ENCODE data around the gene ZNF8.

Gene ZNF8

DNA sequence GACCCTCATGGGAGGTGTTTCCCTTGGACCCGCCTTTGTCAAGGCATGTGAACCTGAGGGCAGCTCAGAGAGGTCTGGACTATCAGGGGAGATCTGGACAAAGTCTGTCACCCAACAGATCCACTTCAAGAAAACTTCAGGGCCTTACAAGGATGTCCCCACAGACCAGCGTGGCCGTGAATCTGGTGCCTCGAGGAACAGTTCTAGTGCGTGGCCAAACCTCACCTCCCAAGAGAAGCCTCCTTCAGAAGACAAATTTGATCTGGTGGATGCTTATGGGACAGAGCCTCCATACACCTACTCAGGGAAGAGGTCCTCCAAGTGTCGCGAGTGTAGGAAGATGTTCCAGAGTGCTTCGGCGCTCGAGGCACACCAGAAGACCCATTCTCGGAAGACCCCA, 59.6 kb downstream of the ZNF8 start:
- Histone ChIP-seq H4K8ac (ENCODE audit: low read depth, low read length) (no peak overlapping the region), H2BK5ac (ENCODE audit: low read depth, low read length, poor library complexity) (no peak overlapping the region), H3K79me2 (ENCODE audit: control insufficient read depth, insufficient read depth, low read length, poor library complexity) (no peaks in the 10 kb centered on the region), H3K14ac (ENCODE audit: low read length) (no peak overlapping the region), H3K4me2 (ENCODE audit: low read length) (no peak overlapping the region), H3K4me3 (ENCODE audit: low read depth, low read length) (no peak overlapping the region), H3K9ac (ENCODE audit: low read length) (no peak overlapping the region), H2BK12ac (ENCODE audit: low read length) (no peak overlapping the region), H2AFZ (ENCODE audit: insufficient read depth, low read length, poor library complexity) (no peak overlapping the region), H3K9me3 (ENCODE audit: insufficient read depth, low read depth, low read length) (peaks cover 12% of the 10 kb centered on the region), H3K18ac (ENCODE audit: low read length) (no peak overlapping the region), H3K27ac (ENCODE audit: low read depth, low read length) (no peak overlapping the region), H4K91ac (ENCODE audit: low read depth, low read length) (no peak overlapping the region), H3K36me3 (ENCODE audit: control insufficient read depth in 1 of 2, insufficient read depth in 2 of 2, low read length in 2 of 2) (peaks cover 34 to 49% of the 10 kb centered on the region in 2 experiments), H3K79me1 (ENCODE audit: low read length) (no peaks in the 10 kb centered on the region), H2AK5ac (ENCODE audit: low read length) (no peak overlapping the region), H2BK120ac (ENCODE audit: insufficient read depth, low read length, poor library complexity) (no peak overlapping the region), H3K4me1 (ENCODE audit: control insufficient read depth in 1 of 2, insufficient read depth in 2 of 2, low read length in 2 of 2) (no peaks in the 10 kb centered on the region), H3K23ac (ENCODE audit: low read length) (no peak overlapping the region), H4K12ac (ENCODE audit: low read depth, low read length) (no peak overlapping the region), H3K27me3 (ENCODE audit: insufficient read depth, low read length) (no peaks in the 10 kb centered on the region), H3K4ac (ENCODE audit: low read depth, low read length) (no peak overlapping the region)
- no CpG with 5 or more reads among the region's 11 CpGs for WGBS (ENCODE audit: extremely low coverage, insufficient coverage, insufficient read length)
- DNase-seq = no peak

DNA sequence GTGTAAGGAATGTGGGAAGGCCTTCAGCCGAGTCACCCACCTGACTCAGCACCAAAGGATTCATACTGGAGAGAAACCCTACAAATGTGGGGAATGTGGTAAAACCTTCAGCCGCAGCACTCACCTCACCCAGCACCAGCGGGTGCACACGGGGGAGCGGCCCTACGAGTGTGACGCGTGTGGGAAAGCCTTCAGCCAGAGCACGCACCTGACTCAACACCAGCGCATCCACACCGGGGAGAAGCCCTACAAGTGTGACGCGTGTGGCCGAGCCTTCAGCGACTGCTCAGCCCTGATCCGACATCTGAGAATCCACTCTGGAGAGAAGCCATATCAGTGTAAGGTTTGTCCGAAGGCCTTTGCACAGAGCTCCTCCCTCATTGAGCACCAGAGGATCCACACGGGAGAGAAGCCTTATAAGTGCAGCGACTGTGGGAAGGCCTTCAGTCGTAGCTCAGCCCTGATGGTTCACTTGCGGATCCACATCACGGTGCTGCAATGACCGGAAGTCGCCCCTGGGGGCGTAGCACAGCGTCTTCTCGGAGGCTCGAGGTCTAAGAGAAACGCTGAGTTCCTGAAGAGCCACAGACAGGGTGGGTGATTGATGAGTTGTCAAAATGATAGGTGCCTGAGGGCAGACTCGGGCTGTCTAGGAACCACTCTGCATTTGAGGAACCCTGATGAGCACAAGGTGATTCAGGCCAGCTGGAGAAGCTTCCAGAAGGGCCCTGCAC, 60.2 kb downstream of the ZNF8 start:
- H2AK5ac ChIP-seq (ENCODE audit: low read length) = no peak overlapping the region
- H3K14ac ChIP-seq (ENCODE audit: low read length) = no peak overlapping the region
- DNase-seq = no peak
- H4K12ac ChIP-seq (ENCODE audit: low read depth, low read length) = no peak overlapping the region
- H4K8ac ChIP-seq (ENCODE audit: low read depth, low read length) = no peak overlapping the region
- no peak overlapping the region for H2BK5ac ChIP-seq (ENCODE audit: low read depth, low read length, poor library complexity)
- H4K91ac ChIP-seq (ENCODE audit: low read depth, low read length) = no peak overlapping the region
- no peaks in the 10 kb centered on the region for H3K27me3 ChIP-seq (ENCODE audit: insufficient read depth, low read length)
- no peak overlapping the region for H3K4ac ChIP-seq (ENCODE audit: low read depth, low read length)
- H3K9me3 ChIP-seq (ENCODE audit: insufficient read depth, low read depth, low read length) = peaks cover 12% of the 10 kb centered on the region
- H2BK12ac ChIP-seq (ENCODE audit: low read length) = no peak overlapping the region
- no peak overlapping the region for H3K18ac ChIP-seq (ENCODE audit: low read length)
- no peaks in the 10 kb centered on the region for H3K4me1 ChIP-seq (ENCODE audit: control insufficient read depth in 1 of 2, insufficient read depth in 2 of 2, low read length in 2 of 2)
- H3K79me2 ChIP-seq (ENCODE audit: control insufficient read depth, insufficient read depth, low read length, poor library complexity) = no peaks in the 10 kb centered on the region
- H3K4me3 ChIP-seq (ENCODE audit: low read depth, low read length) = no peak overlapping the region
- H3K4me2 ChIP-seq (ENCODE audit: low read length) = no peak overlapping the region
- no peak overlapping the region for H2BK120ac ChIP-seq (ENCODE audit: insufficient read depth, low read length, poor library complexity)
- WGBS (ENCODE audit: extremely low coverage, insufficient coverage, insufficient read length) = no CpG with 5 or more reads among the region's 30 CpGs
- no peak overlapping the region for H3K27ac ChIP-seq (ENCODE audit: low read depth, low read length)
- no peak overlapping the region for H3K9ac ChIP-seq (ENCODE audit: low read length)
- no peak overlapping the region for H2AFZ ChIP-seq (ENCODE audit: insufficient read depth, low read length, poor library complexity)
- no peaks in the 10 kb centered on the region for H3K79me1 ChIP-seq (ENCODE audit: low read length)
- peaks cover 34 to 49% of the 10 kb centered on the region in 2 experiments for H3K36me3 ChIP-seq (ENCODE audit: control insufficient read depth in 1 of 2, insufficient read depth in 2 of 2, low read length in 2 of 2)
- no peak overlapping the region for H3K23ac ChIP-seq (ENCODE audit: low read length)

DNA sequence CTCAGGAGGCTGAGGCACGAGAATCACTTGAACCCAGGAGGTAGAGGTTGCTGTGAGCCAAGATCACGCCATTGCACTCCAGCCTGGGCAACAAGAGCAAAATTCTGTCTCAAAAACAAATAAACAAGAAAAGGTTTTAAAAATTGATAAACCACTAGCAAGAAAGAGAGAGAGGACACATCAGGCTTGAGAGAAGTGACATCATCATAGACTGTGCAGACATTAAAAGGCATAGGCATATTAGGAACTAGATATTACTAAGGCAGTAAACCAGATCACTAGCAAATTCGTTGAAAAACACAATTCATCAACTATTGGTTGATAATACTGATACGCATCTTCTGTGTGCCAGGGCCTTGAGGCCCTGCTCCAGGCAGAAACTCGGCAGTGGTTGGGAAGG, 66.8 kb downstream of the ZNF8 start:
- H2BK12ac ChIP-seq (ENCODE audit: low read length) = no peak overlapping the region
- peaks cover 4% of the 10 kb centered on the region for H3K79me1 ChIP-seq (ENCODE audit: low read length)
- no peak for DNase-seq
- no peak overlapping the region for H2AFZ ChIP-seq (ENCODE audit: insufficient read depth, low read length, poor library complexity)
- H3K18ac ChIP-seq (ENCODE audit: low read length) = no peak overlapping the region
- no peak overlapping the region for H3K23ac ChIP-seq (ENCODE audit: low read length)
- H2BK5ac ChIP-seq (ENCODE audit: low read depth, low read length, poor library complexity) = no peak overlapping the region
- no peak overlapping the region for H3K14ac ChIP-seq (ENCODE audit: low read length)
- peaks cover 1% of the 10 kb centered on the region for H3K9me3 ChIP-seq (ENCODE audit: insufficient read depth, low read depth, low read length)
- H3K79me2 ChIP-seq (ENCODE audit: control insufficient read depth, insufficient read depth, low read length, poor library complexity) = peaks cover 2% of the 10 kb centered on the region
- H3K36me3 ChIP-seq (ENCODE audit: control insufficient read depth in 1 of 2, insufficient read depth in 2 of 2, low read length in 2 of 2) = peaks cover 0 to 4% of the 10 kb centered on the region in 2 experiments
- H3K4me2 ChIP-seq (ENCODE audit: low read length) = no peak overlapping the region
- no peak overlapping the region for H4K91ac ChIP-seq (ENCODE audit: low read depth, low read length)
- H3K27me3 ChIP-seq (ENCODE audit: insufficient read depth, low read length) = peaks cover 15% of the 10 kb centered on the region
- peaks cover 3 to 7% of the 10 kb centered on the region in 2 experiments for H3K4me1 ChIP-seq (ENCODE audit: control insufficient read depth in 1 of 2, insufficient read depth in 2 of 2, low read length in 2 of 2)
- H3K9ac ChIP-seq (ENCODE audit: low read length) = no peak overlapping the region
- WGBS (ENCODE audit: extremely low coverage, insufficient coverage, insufficient read length) = no CpG with 5 or more reads among the region's 5 CpGs
- H2BK120ac ChIP-seq (ENCODE audit: insufficient read depth, low read length, poor library complexity) = no peak overlapping the region
- H3K4ac ChIP-seq (ENCODE audit: low read depth, low read length) = no peak overlapping the region
- no peak overlapping the region for H4K8ac ChIP-seq (ENCODE audit: low read depth, low read length)
- H4K12ac ChIP-seq (ENCODE audit: low read depth, low read length) = no peak overlapping the region
- H3K27ac ChIP-seq (ENCODE audit: low read depth, low read length) = no peak overlapping the region
- H2AK5ac ChIP-seq (ENCODE audit: low read length) = no peak overlapping the region
- H3K4me3 ChIP-seq (ENCODE audit: low read depth, low read length) = no peak overlapping the region

DNA sequence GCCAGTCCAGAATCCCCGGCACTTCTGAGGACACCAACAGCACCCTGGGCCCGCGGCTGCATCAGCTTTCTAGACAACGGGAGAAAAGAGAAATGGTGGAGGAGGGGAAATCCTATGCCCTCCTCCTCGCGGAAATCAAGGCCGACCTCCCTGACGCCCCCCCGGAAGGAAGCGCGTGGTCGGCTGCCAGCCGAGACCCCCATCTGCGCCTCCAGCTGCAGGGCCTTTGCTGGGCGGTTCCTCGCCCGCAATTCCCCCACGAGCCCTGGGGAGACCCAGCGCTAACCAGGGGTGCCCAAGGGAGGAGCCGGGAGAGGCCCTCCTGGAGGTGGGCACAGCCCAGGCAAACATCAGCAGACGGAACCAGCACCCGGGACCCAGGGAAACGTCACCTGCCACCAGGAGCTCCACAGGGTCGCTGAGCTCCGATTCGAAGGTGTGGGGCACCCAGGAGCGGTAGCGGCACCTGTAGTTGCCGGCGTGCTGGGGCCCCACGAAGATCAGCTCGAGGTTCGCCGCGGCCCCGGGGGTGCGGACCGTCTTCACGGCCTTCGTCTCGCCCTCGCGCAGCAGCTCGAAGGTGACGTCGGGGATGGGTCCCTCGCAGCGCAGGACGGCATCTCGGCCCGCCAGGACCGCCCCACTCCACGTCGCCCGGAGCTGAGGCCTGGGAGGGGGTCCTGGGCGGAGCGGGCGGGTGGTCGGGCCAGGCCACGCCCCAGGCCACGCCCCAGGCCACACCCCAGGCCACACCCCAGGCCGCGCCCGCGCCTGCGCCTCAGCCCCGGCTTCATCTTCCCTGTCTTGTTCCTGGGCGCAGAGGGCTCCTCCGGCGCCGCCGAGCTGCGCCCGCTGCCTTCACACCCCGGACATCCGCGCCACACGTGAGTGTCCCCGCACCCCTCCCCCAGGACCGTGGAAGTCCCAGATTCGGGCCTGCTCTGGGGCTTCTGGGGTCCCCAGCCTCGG, 68.5 kb downstream of the ZNF8 start:
- H2BK5ac ChIP-seq (ENCODE audit: low read depth, low read length, poor library complexity) = no peak overlapping the region
- no CpG with 5 or more reads among the region's 82 CpGs for WGBS (ENCODE audit: extremely low coverage, insufficient coverage, insufficient read length)
- H2AK5ac ChIP-seq (ENCODE audit: low read length) = no peak overlapping the region
- H4K8ac ChIP-seq (ENCODE audit: low read depth, low read length) = peak overlapping the region; percentile 81
- H2AFZ ChIP-seq (ENCODE audit: insufficient read depth, low read length, poor library complexity) = peak overlapping the region; percentile 83
- no peak overlapping the region for H3K4ac ChIP-seq (ENCODE audit: low read depth, low read length)
- peaks cover 4% of the 10 kb centered on the region for H3K79me1 ChIP-seq (ENCODE audit: low read length)
- H3K23ac ChIP-seq (ENCODE audit: low read length) = no peak overlapping the region
- DNase-seq = peak in 1 of 2 donors; percentile 17
- peaks cover 2% of the 10 kb centered on the region for H3K79me2 ChIP-seq (ENCODE audit: control insufficient read depth, insufficient read depth, low read length, poor library complexity)
- peaks cover 15% of the 10 kb centered on the region for H3K27me3 ChIP-seq (ENCODE audit: insufficient read depth, low read length)
- no peaks in the 10 kb centered on the region for H3K36me3 ChIP-seq (ENCODE audit: control insufficient read depth in 1 of 2, insufficient read depth in 2 of 2, low read length in 2 of 2)
- peaks cover 3 to 7% of the 10 kb centered on the region in 2 experiments for H3K4me1 ChIP-seq (ENCODE audit: control insufficient read depth in 1 of 2, insufficient read depth in 2 of 2, low read length in 2 of 2)
- peak overlapping the region; percentile 43 for H4K12ac ChIP-seq (ENCODE audit: low read depth, low read length)
- peak overlapping the region; percentile 71 for H3K4me3 ChIP-seq (ENCODE audit: low read depth, low read length)
- H3K18ac ChIP-seq (ENCODE audit: low read length) = peak overlapping the region; percentile 62
- H3K9ac ChIP-seq (ENCODE audit: low read length) = no peak overlapping the region
- no peak overlapping the region for H2BK12ac ChIP-seq (ENCODE audit: low read length)
- H3K4me2 ChIP-seq (ENCODE audit: low read length) = peak overlapping the region; percentile 96
- H4K91ac ChIP-seq (ENCODE audit: low read depth, low read length) = peak overlapping the region; percentile 28
- H3K9me3 ChIP-seq (ENCODE audit: insufficient read depth, low read depth, low read length) = no peaks in the 10 kb centered on the region
- peak overlapping the region; percentile 51 for H3K14ac ChIP-seq (ENCODE audit: low read length)
- no peak overlapping the region for H3K27ac ChIP-seq (ENCODE audit: low read depth, low read length)
- no peak overlapping the region for H2BK120ac ChIP-seq (ENCODE audit: insufficient read depth, low read length, poor library complexity)

Data from trophoblast cell (in vitro differentiated cells and primary cell).